ENCODE results near the gene XRN2. TPM values are rescaled to one million over a fixed set of nuclear protein-coding genes. Genes with fewer than 3 reads are reported as not detected.

XRN2 gene
- total RNA-seq, 1 experiment from 2014 or later, result 77.7 TPM

DNA sequence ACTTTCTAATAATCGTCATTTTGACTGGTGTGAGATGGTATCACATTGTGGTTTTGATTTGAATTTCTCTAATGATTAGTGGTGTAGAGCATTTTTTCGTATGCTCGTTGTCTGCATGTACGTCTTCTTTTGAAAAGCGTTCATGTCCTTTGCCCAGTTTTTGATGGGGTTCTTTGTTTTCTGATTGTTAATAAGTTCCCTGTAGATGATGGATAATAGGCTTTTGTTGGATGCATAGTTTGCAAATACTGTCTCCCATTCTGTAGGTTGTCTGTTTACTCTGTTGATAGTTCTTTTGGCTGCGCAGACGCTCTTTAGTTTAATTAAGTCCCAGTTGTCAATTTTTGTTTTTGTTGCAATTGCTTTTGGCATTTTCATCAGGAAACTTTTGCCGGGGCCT lies 32.3 kb upstream of the XRN2 start:
- no TSS peak for BruUV-seq (replicated peaks)
- ATAC-seq, result no peak
- ChIA-PET CTCF (no interaction called here), POLR2A (no interaction called here)
- Histone ChIP-seq H3K4me3 (ENCODE audit: low read depth in 2 of 2, low read length in 2 of 2) (no peak overlapping the region), H3K4me1 (ENCODE audit: control insufficient read depth, insufficient read depth, low read length) (no peaks in the 10 kb centered on the region), H3K27me3 (ENCODE audit: control insufficient read depth, insufficient read depth, low read length) (no peaks in the 10 kb centered on the region), H3K9me3 (ENCODE audit: control insufficient read depth, insufficient read depth, low read depth, low read length) (no peaks in the 10 kb centered on the region; the same call in 1 of the 2 replicates), H3K36me3 (ENCODE audit: control insufficient read depth, insufficient read depth, low read length) (no peaks in the 10 kb centered on the region), H3K27ac (ENCODE audit: low read length) (no peak overlapping the region)
- DNase-seq (ENCODE audit: low read depth, low spot score), result no peak
- TF ChIP-seq POLR2AphosphoS5 (IDR thresholded peaks at IDR 0.05; ENCODE audit: low read depth, low read length), result no peak
- TF ChIP-seq TCF7L2 (IDR thresholded peaks at IDR 0.05; ENCODE audit: low read depth, low read length), result no peak
- TF ChIP-seq SIN3A (IDR thresholded peaks at IDR 0.05; ENCODE audit: borderline replicate concordance, insufficient read depth, low read depth, low read length), result no peak
- TF ChIP-seq, protein P1, sequence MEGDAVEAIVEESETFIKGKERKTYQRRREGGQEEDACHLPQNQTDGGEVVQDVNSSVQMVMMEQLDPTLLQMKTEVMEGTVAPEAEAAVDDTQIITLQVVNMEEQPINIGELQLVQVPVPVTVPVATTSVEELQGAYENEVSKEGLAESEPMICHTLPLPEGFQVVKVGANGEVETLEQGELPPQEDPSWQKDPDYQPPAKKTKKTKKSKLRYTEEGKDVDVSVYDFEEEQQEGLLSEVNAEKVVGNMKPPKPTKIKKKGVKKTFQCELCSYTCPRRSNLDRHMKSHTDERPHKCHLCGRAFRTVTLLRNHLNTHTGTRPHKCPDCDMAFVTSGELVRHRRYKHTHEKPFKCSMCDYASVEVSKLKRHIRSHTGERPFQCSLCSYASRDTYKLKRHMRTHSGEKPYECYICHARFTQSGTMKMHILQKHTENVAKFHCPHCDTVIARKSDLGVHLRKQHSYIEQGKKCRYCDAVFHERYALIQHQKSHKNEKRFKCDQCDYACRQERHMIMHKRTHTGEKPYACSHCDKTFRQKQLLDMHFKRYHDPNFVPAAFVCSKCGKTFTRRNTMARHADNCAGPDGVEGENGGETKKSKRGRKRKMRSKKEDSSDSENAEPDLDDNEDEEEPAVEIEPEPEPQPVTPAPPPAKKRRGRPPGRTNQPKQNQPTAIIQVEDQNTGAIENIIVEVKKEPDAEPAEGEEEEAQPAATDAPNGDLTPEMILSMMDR (IDR thresholded peaks at IDR 0.05), result no peak
- TF ChIP-seq, protein P2, sequence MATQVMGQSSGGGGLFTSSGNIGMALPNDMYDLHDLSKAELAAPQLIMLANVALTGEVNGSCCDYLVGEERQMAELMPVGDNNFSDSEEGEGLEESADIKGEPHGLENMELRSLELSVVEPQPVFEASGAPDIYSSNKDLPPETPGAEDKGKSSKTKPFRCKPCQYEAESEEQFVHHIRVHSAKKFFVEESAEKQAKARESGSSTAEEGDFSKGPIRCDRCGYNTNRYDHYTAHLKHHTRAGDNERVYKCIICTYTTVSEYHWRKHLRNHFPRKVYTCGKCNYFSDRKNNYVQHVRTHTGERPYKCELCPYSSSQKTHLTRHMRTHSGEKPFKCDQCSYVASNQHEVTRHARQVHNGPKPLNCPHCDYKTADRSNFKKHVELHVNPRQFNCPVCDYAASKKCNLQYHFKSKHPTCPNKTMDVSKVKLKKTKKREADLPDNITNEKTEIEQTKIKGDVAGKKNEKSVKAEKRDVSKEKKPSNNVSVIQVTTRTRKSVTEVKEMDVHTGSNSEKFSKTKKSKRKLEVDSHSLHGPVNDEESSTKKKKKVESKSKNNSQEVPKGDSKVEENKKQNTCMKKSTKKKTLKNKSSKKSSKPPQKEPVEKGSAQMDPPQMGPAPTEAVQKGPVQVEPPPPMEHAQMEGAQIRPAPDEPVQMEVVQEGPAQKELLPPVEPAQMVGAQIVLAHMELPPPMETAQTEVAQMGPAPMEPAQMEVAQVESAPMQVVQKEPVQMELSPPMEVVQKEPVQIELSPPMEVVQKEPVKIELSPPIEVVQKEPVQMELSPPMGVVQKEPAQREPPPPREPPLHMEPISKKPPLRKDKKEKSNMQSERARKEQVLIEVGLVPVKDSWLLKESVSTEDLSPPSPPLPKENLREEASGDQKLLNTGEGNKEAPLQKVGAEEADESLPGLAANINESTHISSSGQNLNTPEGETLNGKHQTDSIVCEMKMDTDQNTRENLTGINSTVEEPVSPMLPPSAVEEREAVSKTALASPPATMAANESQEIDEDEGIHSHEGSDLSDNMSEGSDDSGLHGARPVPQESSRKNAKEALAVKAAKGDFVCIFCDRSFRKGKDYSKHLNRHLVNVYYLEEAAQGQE (IDR thresholded peaks at IDR 0.05; ENCODE audit: insufficient read depth in 1 of 2, low read depth in 2 of 2, low read length in 1 of 2), result no peak
- in situ Hi-C loops (cut with HindIII; ENCODE audit: low pct_unique_long_range_greater_than_20kb, low sequenced_read_pairs), result no loop called here
- intact Hi-C loops (cut with micrococcal nuclease; ENCODE audit: unreplicated experiment), result no loop called here

DNA sequence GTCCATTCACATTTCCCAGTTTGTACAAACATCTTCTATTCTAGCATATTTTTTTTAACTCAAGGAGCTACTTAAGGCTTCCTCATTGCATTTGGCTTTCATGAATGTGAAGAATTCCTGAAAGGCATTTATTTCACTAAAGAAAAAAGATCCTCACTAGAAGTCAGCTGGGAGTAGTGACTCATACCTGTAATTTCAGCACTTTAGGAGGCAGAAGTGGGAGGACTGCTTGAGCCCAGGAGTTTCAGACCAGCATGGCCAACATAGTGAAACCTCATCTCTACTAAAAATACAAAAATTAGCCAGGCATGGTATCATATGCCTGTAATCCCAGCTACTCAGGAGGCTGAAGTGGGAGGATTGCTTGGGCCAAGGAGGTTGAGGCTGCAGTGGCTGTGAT lies 30.9 kb upstream of the XRN2 start:
- ChIA-PET POLR2A (no interaction called here), CTCF (no interaction called here)
- Histone ChIP-seq H3K9me3 (ENCODE audit: control insufficient read depth, insufficient read depth, low read depth, low read length) (no peaks in the 10 kb centered on the region), H3K27me3 (ENCODE audit: control insufficient read depth, insufficient read depth, low read length) (no peaks in the 10 kb centered on the region), H3K27ac (ENCODE audit: low read length) (no peak overlapping the region), H3K4me3 (ENCODE audit: low read depth in 2 of 2, low read length in 2 of 2) (no peak overlapping the region), H3K36me3 (ENCODE audit: control insufficient read depth, insufficient read depth, low read length) (no peaks in the 10 kb centered on the region), H3K4me1 (ENCODE audit: control insufficient read depth, insufficient read depth, low read length) (no peaks in the 10 kb centered on the region)
- ATAC-seq, result no peak
- intact Hi-C loops (cut with micrococcal nuclease; ENCODE audit: unreplicated experiment), result no loop called here
- no peak for DNase-seq (ENCODE audit: low read depth, low spot score)
- TF ChIP-seq, protein P2 (IDR thresholded peaks at IDR 0.05; ENCODE audit: insufficient read depth in 1 of 2, low read depth in 2 of 2, low read length in 1 of 2), result no peak
- no peak for TF ChIP-seq SIN3A (IDR thresholded peaks at IDR 0.05; ENCODE audit: borderline replicate concordance, insufficient read depth, low read depth, low read length)
- no peak for TF ChIP-seq TCF7L2 (IDR thresholded peaks at IDR 0.05; ENCODE audit: low read depth, low read length)
- no peak for TF ChIP-seq POLR2AphosphoS5 (IDR thresholded peaks at IDR 0.05; ENCODE audit: low read depth, low read length)
- TF ChIP-seq, protein P1 (IDR thresholded peaks at IDR 0.05), result no peak
- no TSS peak for BruUV-seq (replicated peaks)
- in situ Hi-C loops (cut with HindIII; ENCODE audit: low pct_unique_long_range_greater_than_20kb, low sequenced_read_pairs), result no loop called here
